Gastroesophageal sphincter (tissue), 4 donors: Measurements from ENCODE around the gene GBX1. TPM values are rescaled to one million over a fixed set of nuclear protein-coding genes. Genes with fewer than 3 reads are reported as not detected.

Experiments
- ATAC-seq: fragments of 150-250 bp; one replicate; pipeline ENCODE4 v1.9.1; 2016; ENCODE audit warnings: mild to moderate bottlenecking, moderate library complexity
- H3K27ac ChIP-seq, 4 donors: fragments of 200-600 bp; sonication (generic) in 3 of 4; 1 replicate in 3 of 4; 2 replicates in 1 of 4; pipeline ENCODE4 v1.5.1; 2016 to 2019
- H3K27me3 ChIP-seq: fragments of 200-600 bp; sonication (generic); one replicate; pipeline ENCODE4 v1.5.1; 2019
- H3K36me3 ChIP-seq, 2 donors: fragments of 200-600 bp; sonication (generic); one replicate each; pipeline ENCODE4 v1.5.1; 2019; ENCODE audit warnings: control low read depth in 1 of 2
- H3K4me1 ChIP-seq, 3 donors: fragments of 200-600 bp; sonication (generic); 1 replicate in 2 of 3; 2 replicates in 1 of 3; pipeline ENCODE4 v1.5.1; 2016 to 2019; ENCODE audit warnings: control low read depth in 2 of 3
- H3K4me3 ChIP-seq, 2 donors: fragments of 200-600 bp; sonication (generic); one replicate each; pipeline ENCODE4 v1.5.1; 2019; ENCODE audit warnings: mild to moderate bottlenecking in 1 of 2, moderate library complexity in 1 of 2
- H3K9me3 ChIP-seq, 3 donors: fragments of 200-600 bp; sonication (generic); one replicate each; pipeline ENCODE4 v1.5.1; 2017 to 2019; ENCODE audit warnings: control low read depth in 2 of 3
- CTCF ChIP-seq, 4 experiments: fragments of 200-600 bp in 2 of 4; fragments of 450-650 bp in 2 of 4; sonication (generic) in 1 of 4; IDR thresholded peaks; one replicate each; pipeline ENCODE4 v1.5.1; 2017 to 2019; ENCODE audit warnings: antibody characterized with exemption in 4 of 4, mild to moderate bottlenecking in 2 of 4, moderate library complexity in 2 of 4
- EP300 ChIP-seq: sonication (generic); formaldehyde crosslinking; IDR thresholded peaks from one replicate; pipeline ENCODE4 v1.6.1; 2017; ENCODE audit warnings: antibody characterized with exemption, mild to moderate bottlenecking
- POLR2A ChIP-seq, 2 donors: fragments of 450-650 bp; IDR thresholded peaks; one replicate each; pipeline ENCODE4 v1.6.1; 2017; ENCODE audit warnings: antibody characterized with exemption in 2 of 2, mild to moderate bottlenecking in 2 of 2, moderate library complexity in 1 of 2
- POLR2AphosphoS5 ChIP-seq: sonication (generic); formaldehyde crosslinking; IDR thresholded peaks from one replicate; pipeline ENCODE4 v1.6.1; 2017; ENCODE audit warnings: antibody characterized with exemption
- WGBS, 2 donors: methylation state at CpG; one replicate each; pipeline ENCODE4 v1.1.5; 2018; ENCODE audit warnings: low coverage in 1 of 2; 5-methylcytosine and 5-hydroxymethylcytosine counted together
- total RNA-seq, 4 donors: library from RNA; depleted of rRNA; stranded (reverse); fragments of >200 nt; gene quantifications; one replicate each; pipeline ENCODE4 v1.1.0, GENCODE V29; 2016

The GBX1 gene
- total RNA-seq, 4 donors from 2014 or later: not detected

- Histone ChIP-seq H3K36me3 (no peaks in the 10 kb centered on the region), H3K27me3 (peaks cover 38% of the 10 kb centered on the region)
- 44 to 58% methylated on average over 2 to 3 of the region's 12 CpGs for WGBS, 2 donors
Measured at GRCh38 chr7:151191544-151191943, 24.1 kb upstream of the GBX1 start.

GRCh38 chr7:151189038-151189437 lies 21.5 kb upstream of the GBX1 start:
- H3K4me3 ChIP-seq: no peak overlapping the region
- H3K36me3 ChIP-seq: no peaks in the 10 kb centered on the region
- ATAC-seq: no peak
- no peak overlapping the region for H3K27ac ChIP-seq
- no peaks in the 10 kb centered on the region for H3K9me3 ChIP-seq
- 35 to 45% methylated on average over 4 of the region's 4 CpGs for WGBS, 2 donors
- no peaks in the 10 kb centered on the region for H3K4me1 ChIP-seq
- peaks cover 28% of the 10 kb centered on the region for H3K27me3 ChIP-seq
- no peak for TF ChIP-seq POLR2AphosphoS5
- no peak for TF ChIP-seq POLR2A (IDR thresholded peaks at IDR 0.05)
- TF ChIP-seq CTCF (IDR thresholded peaks at IDR 0.05): no peak
- TF ChIP-seq EP300: no peak

More at GRCh38 chr7:151191544-151191943, 24.1 kb upstream of the GBX1 start:
- Histone ChIP-seq H3K9me3 (no peaks in the 10 kb centered on the region), H3K4me3 (no peak overlapping the region), H3K27ac (no peak overlapping the region), H3K4me1 (no peaks in the 10 kb centered on the region)
- ATAC-seq: no peak
- no peak for TF ChIP-seq CTCF (IDR thresholded peaks at IDR 0.05)
- TF ChIP-seq EP300: no peak
- TF ChIP-seq POLR2A (IDR thresholded peaks at IDR 0.05): no peak
- TF ChIP-seq POLR2AphosphoS5: no peak

- Histone ChIP-seq H3K4me3 (no peak overlapping the region), H3K9me3 (no peaks in the 10 kb centered on the region), H3K36me3 (no peaks in the 10 kb centered on the region), H3K27ac (no peak overlapping the region), H3K27me3 (peaks cover 28% of the 10 kb centered on the region), H3K4me1 (no peaks in the 10 kb centered on the region)
- ATAC-seq: no peak
- TF ChIP-seq CTCF (IDR thresholded peaks at IDR 0.05) (no peak), POLR2A (IDR thresholded peaks at IDR 0.05) (no peak), POLR2AphosphoS5 (no peak), EP300 (no peak)
- 41 to 65% methylated on average over 2 of the region's 5 CpGs for WGBS, 2 donors
Measured at GRCh38 chr7:151188252-151188542, 20.7 kb upstream of the GBX1 start.

GRCh38 chr7:151187409-151188251 lies 20.1 kb upstream of the GBX1 start:
- H3K36me3 ChIP-seq: no peaks in the 10 kb centered on the region
- H3K4me3 ChIP-seq: no peak overlapping the region
- no peaks in the 10 kb centered on the region for H3K9me3 ChIP-seq
- no peak for TF ChIP-seq POLR2A (IDR thresholded peaks at IDR 0.05)
- TF ChIP-seq CTCF (IDR thresholded peaks at IDR 0.05): no peak
- TF ChIP-seq EP300: no peak
- TF ChIP-seq POLR2AphosphoS5: no peak
- H3K27me3 ChIP-seq: peaks cover 24% of the 10 kb centered on the region
- H3K4me1 ChIP-seq: no peaks in the 10 kb centered on the region
- WGBS, 2 donors: 60 to 77% methylated on average over 1 to 4 of the region's 22 CpGs
- no peak for ATAC-seq
- no peak overlapping the region for H3K27ac ChIP-seq
